ENCODE measurements around the gene LIMS2. TPM values are rescaled to one million over a fixed set of nuclear protein-coding genes. Genes with fewer than 3 reads are reported as not detected.
A peak's percentile ranks its signal among the peaks of the same experiment; 100 is the strongest.

Gene LIMS2
- total RNA-seq, 3 donors from 2014 or later = 9.5 to 27.9 (median 19.4) TPM

DNA sequence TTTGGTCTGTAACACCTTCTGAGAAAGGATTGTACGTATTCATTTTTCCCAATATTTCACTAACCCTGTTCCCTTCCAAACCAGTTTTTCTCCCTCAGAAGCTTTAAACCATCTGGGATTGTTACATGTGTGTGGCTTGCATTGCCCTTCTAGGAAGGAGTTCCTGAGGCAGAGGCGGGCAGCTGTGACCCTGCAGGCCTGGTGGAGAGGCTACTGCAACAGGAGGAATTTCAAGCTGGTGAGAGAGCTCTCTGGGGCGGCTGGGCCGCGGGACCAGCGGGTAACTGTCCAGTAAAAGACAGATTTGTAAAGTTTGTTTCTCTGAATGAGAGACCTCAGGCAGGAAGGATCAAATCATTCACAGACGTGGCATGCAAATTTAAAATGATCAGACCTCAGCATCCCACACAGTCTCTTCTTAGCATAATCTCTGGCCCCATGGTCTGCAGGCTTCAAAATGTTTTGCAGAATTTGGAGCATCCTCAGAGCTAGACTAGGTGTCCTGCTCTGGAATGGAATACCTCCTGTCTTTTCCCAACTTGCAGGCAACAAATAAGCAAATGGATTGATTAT lies 69.6 kb downstream of the LIMS2 start:
- Histone ChIP-seq H3K9me3 (peaks cover 0 to under 1% of the 10 kb centered on the region in 2 donors), H3K27me3 (no peaks in the 10 kb centered on the region), H3K4me1 (no peaks in the 10 kb centered on the region), H3K4me3 (no peak overlapping the region), H3K27ac (no peak overlapping the region), H3K36me3 (no peaks in the 10 kb centered on the region)
- peak in 1 of 2 donors; percentile 5 for DNase-seq (ENCODE audit: low spot score in 2 of 2)
- TF ChIP-seq POLR2AphosphoS5 (IDR thresholded peaks at IDR 0.05) (no peak), POLR2A (IDR thresholded peaks at IDR 0.05) (no peak)
- TF ChIP-seq, protein P1, sequence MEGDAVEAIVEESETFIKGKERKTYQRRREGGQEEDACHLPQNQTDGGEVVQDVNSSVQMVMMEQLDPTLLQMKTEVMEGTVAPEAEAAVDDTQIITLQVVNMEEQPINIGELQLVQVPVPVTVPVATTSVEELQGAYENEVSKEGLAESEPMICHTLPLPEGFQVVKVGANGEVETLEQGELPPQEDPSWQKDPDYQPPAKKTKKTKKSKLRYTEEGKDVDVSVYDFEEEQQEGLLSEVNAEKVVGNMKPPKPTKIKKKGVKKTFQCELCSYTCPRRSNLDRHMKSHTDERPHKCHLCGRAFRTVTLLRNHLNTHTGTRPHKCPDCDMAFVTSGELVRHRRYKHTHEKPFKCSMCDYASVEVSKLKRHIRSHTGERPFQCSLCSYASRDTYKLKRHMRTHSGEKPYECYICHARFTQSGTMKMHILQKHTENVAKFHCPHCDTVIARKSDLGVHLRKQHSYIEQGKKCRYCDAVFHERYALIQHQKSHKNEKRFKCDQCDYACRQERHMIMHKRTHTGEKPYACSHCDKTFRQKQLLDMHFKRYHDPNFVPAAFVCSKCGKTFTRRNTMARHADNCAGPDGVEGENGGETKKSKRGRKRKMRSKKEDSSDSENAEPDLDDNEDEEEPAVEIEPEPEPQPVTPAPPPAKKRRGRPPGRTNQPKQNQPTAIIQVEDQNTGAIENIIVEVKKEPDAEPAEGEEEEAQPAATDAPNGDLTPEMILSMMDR (IDR thresholded peaks at IDR 0.05) = no peak
- intact Hi-C loops (cut with DNase I; ENCODE audit: low total_unique reads) = no loop called here

DNA sequence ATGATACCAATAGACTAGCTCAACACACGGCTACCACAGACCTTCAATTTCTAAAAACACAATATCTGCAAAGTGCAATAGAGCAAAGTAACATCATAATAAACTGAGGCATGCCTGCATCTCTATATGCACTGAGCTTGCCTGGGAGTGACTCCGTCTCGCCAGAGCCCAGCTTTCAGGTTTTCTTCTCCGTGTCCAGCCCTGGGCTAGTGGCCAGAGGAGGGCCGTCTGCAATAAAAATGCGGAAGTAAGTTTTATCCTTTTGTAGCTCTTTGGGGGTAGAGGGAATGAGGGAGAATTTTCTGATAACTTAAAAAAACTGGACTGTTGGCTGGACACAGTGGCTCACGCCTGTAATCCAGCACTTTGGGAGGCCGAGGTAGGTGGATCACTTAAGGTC lies 70.3 kb downstream of the LIMS2 start:
- Histone ChIP-seq H3K4me3 (no peak overlapping the region), H3K4me1 (no peaks in the 10 kb centered on the region), H3K27ac (no peak overlapping the region), H3K9me3 (no peaks in the 10 kb centered on the region), H3K27me3 (no peaks in the 10 kb centered on the region), H3K36me3 (no peaks in the 10 kb centered on the region)
- intact Hi-C loops (cut with DNase I; ENCODE audit: low total_unique reads) = no loop called here
- TF ChIP-seq POLR2AphosphoS5 (IDR thresholded peaks at IDR 0.05) = no peak
- TF ChIP-seq POLR2A (IDR thresholded peaks at IDR 0.05) = no peak
- TF ChIP-seq, protein P1 (IDR thresholded peaks at IDR 0.05) = no peak
- DNase-seq (ENCODE audit: low spot score in 2 of 2) = peak in 1 of 2 donors; percentile 36

DNA sequence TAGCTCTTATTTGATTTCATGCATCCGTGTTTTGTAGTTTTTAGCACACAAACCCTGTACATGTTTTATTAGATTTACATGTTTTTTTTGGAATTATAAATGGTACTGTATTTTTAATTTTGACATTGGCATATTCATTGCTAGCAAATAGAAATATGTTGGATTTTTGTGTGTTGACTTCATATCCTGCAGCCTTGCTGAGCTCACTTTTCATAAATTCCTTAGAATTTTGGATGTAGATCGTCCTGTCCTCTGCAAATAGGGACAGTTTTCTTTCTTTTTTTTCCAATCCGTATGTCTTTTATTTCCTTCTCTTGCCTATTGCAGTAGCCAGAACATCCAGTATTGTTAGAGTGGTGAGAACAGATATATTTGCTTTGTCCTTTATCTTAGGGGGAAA lies 76.1 kb downstream of the LIMS2 start:
- intact Hi-C loops (cut with DNase I; ENCODE audit: low total_unique reads) = no loop called here
- no peak for DNase-seq (ENCODE audit: low spot score in 2 of 2)
- no peaks in the 10 kb centered on the region for H3K27me3 ChIP-seq

DNA sequence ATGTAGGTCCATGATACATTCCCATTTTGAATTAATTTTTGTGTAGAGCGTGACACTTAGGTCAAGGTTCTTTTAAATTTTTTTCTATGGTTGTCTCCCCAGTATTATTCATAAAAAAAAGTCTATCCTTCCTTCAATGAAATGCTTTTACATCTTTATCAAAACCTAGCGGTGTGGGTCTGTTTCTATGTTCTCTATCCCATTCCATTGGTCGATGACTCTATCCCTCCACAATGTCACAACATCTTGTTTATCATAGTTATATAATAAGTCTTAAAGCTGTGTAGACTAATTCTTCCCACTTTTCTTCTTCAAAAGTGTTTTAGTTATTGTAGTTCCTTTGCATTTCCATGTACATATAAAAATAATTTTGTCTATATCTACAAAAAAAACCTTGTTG lies 76.6 kb downstream of the LIMS2 start:
- Histone ChIP-seq H3K27ac (no peak overlapping the region), H3K4me1 (no peaks in the 10 kb centered on the region), H3K9me3 (no peaks in the 10 kb centered on the region), H3K4me3 (no peak overlapping the region), H3K27me3 (no peaks in the 10 kb centered on the region), H3K36me3 (no peaks in the 10 kb centered on the region)
- TF ChIP-seq, protein P1 (IDR thresholded peaks at IDR 0.05) = no peak
- no peak for TF ChIP-seq POLR2A (IDR thresholded peaks at IDR 0.05)
- TF ChIP-seq POLR2AphosphoS5 (IDR thresholded peaks at IDR 0.05) = no peak
- DNase-seq (ENCODE audit: low spot score in 2 of 2) = no peak
- intact Hi-C loops (cut with DNase I; ENCODE audit: low total_unique reads) = no loop called here

More for the DNA sequence above, 76.1 kb downstream of the LIMS2 start:
- no peaks in the 10 kb centered on the region for H3K4me1 ChIP-seq
- H3K27ac ChIP-seq = no peak overlapping the region
- no peaks in the 10 kb centered on the region for H3K36me3 ChIP-seq
- no peaks in the 10 kb centered on the region for H3K9me3 ChIP-seq
- TF ChIP-seq POLR2A (IDR thresholded peaks at IDR 0.05) = no peak
- no peak overlapping the region for H3K4me3 ChIP-seq

DNA sequence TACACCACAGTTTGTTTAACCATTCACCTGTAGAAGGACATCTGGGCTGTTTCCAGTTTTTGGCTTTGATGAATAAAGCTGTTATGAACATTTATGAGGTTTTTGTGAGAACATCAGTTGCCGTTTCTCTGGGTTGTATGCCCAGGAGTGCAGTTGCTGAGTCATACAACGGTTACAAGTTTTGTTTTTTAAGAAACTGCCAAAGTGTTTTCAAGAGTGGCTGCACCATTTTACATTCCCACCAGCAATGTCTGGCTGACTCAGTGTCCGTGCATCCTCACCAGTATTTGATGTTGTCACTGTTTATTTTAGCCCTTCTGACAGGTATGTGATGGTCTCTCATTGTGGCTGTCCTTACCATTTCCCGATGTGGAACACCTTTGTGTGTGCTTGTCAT lies 77.3 kb downstream of the LIMS2 start:
- Histone ChIP-seq H3K9me3 (no peaks in the 10 kb centered on the region), H3K27ac (no peak overlapping the region), H3K36me3 (no peaks in the 10 kb centered on the region), H3K27me3 (no peaks in the 10 kb centered on the region), H3K4me1 (no peaks in the 10 kb centered on the region), H3K4me3 (no peak overlapping the region)
- no peak for DNase-seq (ENCODE audit: low spot score in 2 of 2)
- TF ChIP-seq POLR2AphosphoS5 (IDR thresholded peaks at IDR 0.05) (no peak), POLR2A (IDR thresholded peaks at IDR 0.05) (no peak)
- TF ChIP-seq, protein P1 (IDR thresholded peaks at IDR 0.05) = no peak
- intact Hi-C loops (cut with DNase I; ENCODE audit: low total_unique reads) = no loop called here

All from breast epithelium (tissue), 4 donors.